GM12878 (cell line): ENCODE results near the gene TEFM. TPM values are rescaled to one million over a fixed set of nuclear protein-coding genes. Genes with fewer than 3 reads are reported as not detected.

Experiments
- BHLHE40 ChIP-seq, 2 experiments: fragments of 450-650 bp in 1 of 2; IDR thresholded peaks; 2 replicates each; pipeline ENCODE4 v1.6.1; 2011 to 2017; ENCODE audit warnings: low read depth in 2 of 2, borderline replicate concordance in 1 of 2, improper control_type of control experiment in 1 of 2, low read length in 1 of 2, mild to moderate bottlenecking in 1 of 2
- CREB1 ChIP-seq: IDR thresholded peaks from 2 replicates; pipeline ENCODE4 v1.6.1; 2012; ENCODE audit warnings: low read depth, mild to moderate bottlenecking, inconsistent platforms
- CREM ChIP-seq: IDR thresholded peaks from 2 replicates; pipeline ENCODE4 v1.6.1; 2014; ENCODE audit warnings: antibody characterized with exemption, low read depth
- EP300 ChIP-seq, 2 experiments: fragments of 150-350 bp in 1 of 2; IDR thresholded peaks; 2 replicates each; pipeline ENCODE4 v1.6.1; 2011 to 2012; ENCODE audit warnings: low read depth in 2 of 2, low read length in 2 of 2, borderline replicate concordance in 1 of 2, improper control_type of control experiment in 1 of 2, inconsistent platforms in 1 of 2; ENCODE audit not compliant: control insufficient read depth in 1 of 2
- FOXK2 ChIP-seq: fragments of 450-650 bp; IDR thresholded peaks from 2 replicates; pipeline ENCODE4 v1.6.1; 2017; ENCODE audit warnings: mild to moderate bottlenecking, moderate library complexity
- GATAD2B ChIP-seq: fragments of 450-650 bp; conservative IDR thresholded peaks from 2 replicates; pipeline ENCODE4 v1.6.1; 2017; ENCODE audit warnings: low read depth, mild to moderate bottlenecking, moderate library complexity
- KLF5 ChIP-seq: fragments of 450-650 bp; IDR thresholded peaks from 2 replicates; pipeline ENCODE4 v1.6.1; 2014; ENCODE audit warnings: mild to moderate bottlenecking; ENCODE audit not compliant: partially characterized antibody
- MAX ChIP-seq: IDR thresholded peaks from 2 replicates; pipeline ENCODE4 v1.6.1; 2012; ENCODE audit warnings: low read depth, low read length, improper control_type of control experiment
- MXI1 ChIP-seq: fragments of 150-350 bp; IDR thresholded peaks from 2 replicates; pipeline ENCODE4 v1.6.1; 2011; ENCODE audit warnings: low read depth, mild to moderate bottlenecking, inconsistent platforms, low read length, improper control_type of control experiment
- NFXL1 ChIP-seq: fragments of 450-650 bp; IDR thresholded peaks from 2 replicates; pipeline ENCODE4 v1.6.1; 2017; ENCODE audit warnings: antibody characterized with exemption, mild to moderate bottlenecking, borderline replicate concordance
- NRF1 ChIP-seq: conservative IDR thresholded peaks from 2 replicates; pipeline ENCODE4 v1.6.1; 2011; ENCODE audit warnings: mild to moderate bottlenecking, low read depth, low read length, improper control_type of control experiment
- PAX8 ChIP-seq: fragments of 450-650 bp; IDR thresholded peaks from 2 replicates; pipeline ENCODE4 v1.6.1; 2017; ENCODE audit warnings: mild to moderate bottlenecking, moderate library complexity
- POLR2AphosphoS5 ChIP-seq: IDR thresholded peaks from 2 replicates; pipeline ENCODE4 v1.6.1; 2011; ENCODE audit warnings: mild to moderate bottlenecking, low read length, inconsistent platforms
- RELA ChIP-seq: fragments of 450-650 bp; IDR thresholded peaks from 2 replicates; pipeline ENCODE4 v1.8.0; 2014; ENCODE audit warnings: borderline replicate concordance; ENCODE audit not compliant: partially characterized antibody
- RFX5 ChIP-seq: IDR thresholded peaks from 2 replicates; pipeline ENCODE4 v1.6.1; 2011; ENCODE audit warnings: low read depth, low read length, improper control_type of control experiment
- SKIL ChIP-seq: fragments of 450-650 bp; IDR thresholded peaks from 2 replicates; pipeline ENCODE4 v1.6.1; 2017; ENCODE audit warnings: mild to moderate bottlenecking, low read depth, inconsistent platforms; ENCODE audit not compliant: poor library complexity, severe bottlenecking
- SMAD1 ChIP-seq: fragments of 450-650 bp; IDR thresholded peaks from 2 replicates; pipeline ENCODE4 v1.6.1; 2018; ENCODE audit warnings: mild to moderate bottlenecking, low read depth; ENCODE audit not compliant: partially characterized antibody
- SP1 ChIP-seq: IDR thresholded peaks from one replicate; pipeline ENCODE4 v1.6.1; 2011; ENCODE audit warnings: low read depth, low read length
- STAT3 ChIP-seq: IDR thresholded peaks from 2 replicates; pipeline ENCODE4 v1.6.1; 2011; ENCODE audit warnings: low read depth, low read length, improper control_type of control experiment
- SUPT20H ChIP-seq: IDR thresholded peaks from 2 replicates; pipeline ENCODE4 v1.6.1; 2011; ENCODE audit warnings: low read depth, mild to moderate bottlenecking, low read length, moderate library complexity, borderline replicate concordance; ENCODE audit not compliant: control insufficient read depth
- YBX1 ChIP-seq: fragments of 450-650 bp; IDR thresholded peaks from 2 replicates; pipeline ENCODE4 v1.6.1; 2016; ENCODE audit warnings: antibody characterized with exemption
- polyA plus RNA-seq, 11 experiments: library from polyadenylated mRNA; depleted of rRNA in 4 of 11; unstranded in 6 of 11; stranded (reverse) in 5 of 11; fragments of >200 nt; fragmentation: Nextera tagmentation in 4 of 11; fragmentation: Illumina TruSeq in 1 of 11; extraction: Ambion mirVana in 4 of 11; extraction: Trizol in 1 of 11; gene quantifications; 1 replicate in 1 of 11; 2 replicates in 10 of 11; pipeline versions ENCODE4 v1.2.1 to v1.2.3, GENCODE V29; 2011 to 2016; ENCODE audit warnings: inconsistent platforms in 2 of 11, missing spikeins in 2 of 11, low read depth in 1 of 11
- total RNA-seq, 4 experiments: library from RNA; depleted of rRNA in 3 of 4; stranded (reverse); fragments of >200 nt in 3 of 4; fragmentation: Illumina TruSeq in 1 of 4; extraction: Trizol in 1 of 4; gene quantifications; 2 replicates each; pipeline versions ENCODE4 v1.2.1 to v1.2.3, GENCODE V29; 2013 to 2021
- TF ChIP-seq, protein P1 (sequence below): fragments of 450-650 bp; IDR thresholded peaks from 2 replicates; pipeline ENCODE4 v1.6.1; 2018; ENCODE audit warnings: borderline replicate concordance, mild to moderate bottlenecking; ENCODE audit not compliant: partially characterized antibody
- TF ChIP-seq, protein P2 (sequence below): IDR thresholded peaks from 2 replicates; pipeline ENCODE4 v1.6.1; 2011; ENCODE audit warnings: borderline replicate concordance, low read depth, mild to moderate bottlenecking, moderate library complexity, mixed read lengths, low read length; ENCODE audit not compliant: insufficient read depth; ENCODE audit errors: extremely low read length

Gene TEFM
- total and polyA plus RNA-seq, 10 of the 15 experiments (the other 5 are each of a cell fraction or from before 2014, with no cell fraction given): 11.5 to 57.1 (median 28.6) TPM

GRCh38 chr17:30906101-30906911 is at the start of gene TEFM (continued):
- TF ChIP-seq FOXK2 (no peak), PAX8 (no peak), NRF1 (no peak), RELA (no peak), POLR2AphosphoS5 (peak; percentile 87), YBX1 (no peak), EP300 (IDR thresholded peaks at IDR 0.05; ENCODE audit: borderline replicate concordance in 1 of 2, control insufficient read depth in 1 of 2, low read depth in 2 of 2, low read length in 2 of 2) (no peak), BHLHE40 (IDR thresholded peaks at IDR 0.05; ENCODE audit: borderline replicate concordance in 1 of 2, low read depth in 2 of 2, low read length in 1 of 2) (peak; percentile 25 to 37; a peak in 1 of 4 replicates), NFXL1 (no peak), CREM (peak; percentile 68; the same call in 1 of the 2 replicates), STAT3 (no peak), SUPT20H (no peak), SP1 (peak; percentile 66), MAX (peak; percentile 64), SKIL (peak; percentile 18), SMAD1 (peak; percentile 49), GATAD2B (peak; percentile 83), KLF5 (peak; percentile 42), RFX5 (peak; percentile 46; the same call in 1 of the 2 replicates), MXI1 (peak; percentile 77), CREB1 (peak; percentile 65)
- TF ChIP-seq, protein P1, sequence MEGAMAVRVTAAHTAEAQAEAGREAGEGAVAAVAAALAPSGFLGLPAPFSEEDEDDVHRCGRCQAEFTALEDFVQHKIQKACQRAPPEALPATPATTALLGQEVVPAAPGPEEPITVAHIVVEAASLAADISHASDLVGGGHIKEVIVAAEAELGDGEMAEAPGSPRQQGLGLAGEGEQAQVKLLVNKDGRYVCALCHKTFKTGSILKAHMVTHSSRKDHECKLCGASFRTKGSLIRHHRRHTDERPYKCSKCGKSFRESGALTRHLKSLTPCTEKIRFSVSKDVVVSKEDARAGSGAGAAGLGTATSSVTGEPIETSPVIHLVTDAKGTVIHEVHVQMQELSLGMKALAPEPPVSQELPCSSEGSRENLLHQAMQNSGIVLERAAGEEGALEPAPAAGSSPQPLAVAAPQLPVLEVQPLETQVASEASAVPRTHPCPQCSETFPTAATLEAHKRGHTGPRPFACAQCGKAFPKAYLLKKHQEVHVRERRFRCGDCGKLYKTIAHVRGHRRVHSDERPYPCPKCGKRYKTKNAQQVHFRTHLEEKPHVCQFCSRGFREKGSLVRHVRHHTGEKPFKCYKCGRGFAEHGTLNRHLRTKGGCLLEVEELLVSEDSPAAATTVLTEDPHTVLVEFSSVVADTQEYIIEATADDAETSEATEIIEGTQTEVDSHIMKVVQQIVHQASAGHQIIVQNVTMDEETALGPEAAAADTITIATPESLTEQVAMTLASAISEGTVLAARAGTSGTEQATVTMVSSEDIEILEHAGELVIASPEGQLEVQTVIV: peak; percentile 40
- TF ChIP-seq, protein P2, sequence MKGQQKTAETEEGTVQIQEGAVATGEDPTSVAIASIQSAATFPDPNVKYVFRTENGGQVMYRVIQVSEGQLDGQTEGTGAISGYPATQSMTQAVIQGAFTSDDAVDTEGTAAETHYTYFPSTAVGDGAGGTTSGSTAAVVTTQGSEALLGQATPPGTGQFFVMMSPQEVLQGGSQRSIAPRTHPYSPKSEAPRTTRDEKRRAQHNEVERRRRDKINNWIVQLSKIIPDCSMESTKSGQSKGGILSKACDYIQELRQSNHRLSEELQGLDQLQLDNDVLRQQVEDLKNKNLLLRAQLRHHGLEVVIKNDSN: no peak
